RWPE1 (cell line): ENCODE data around the gene TECR.
"Not testable (repeated sequence)": the region's sequence is repeated elsewhere in the genome, so short reads cannot be mapped to it uniquely, and the experiment has no call there.

Experiments used
- CTCF ChIA-PET: fragments of 350-600 bp; sonication (Branson Sonifier 250); formaldehyde crosslinking; extraction: SDS; loops from one replicate; lab custom pipeline; 2021; lab: Yijun Ruan, JAX
- POLR2A ChIA-PET: fragments of 400-600 bp; formaldehyde crosslinking; extraction: SDS; loops from one replicate; lab custom pipeline; 2020; ENCODE audit warnings: antibody characterized with exemption; ENCODE audit not compliant: low non-redundant PET; lab: Yijun Ruan, JAX
- DNase-seq: peaks from one replicate; pipeline ENCODE4 v3.0.0; 2012; ENCODE audit warnings: low spot score
- H3K27ac ChIP-seq: fragments of 450-650 bp; 2 replicates; pipeline ENCODE4 v1.5.1; 2017
- TF ChIP-seq, protein P1 (sequence below): fragments of 450-650 bp; conservative IDR thresholded peaks from 2 replicates; pipeline ENCODE4 v1.5.1; 2017; ENCODE audit warnings: low read depth, mild to moderate bottlenecking

Gene TECR

GRCh38 chr19:14550201-14550754 is 20.9 kb downstream of the TECR start:
- POLR2A ChIA-PET = interaction anchor here (0.5 to 1.8 kb wide), 6 partner anchors 28 to 438 kb away, joined by 3 to 9 read pairs (median 5); partner anchors contain the start of gene DNAJB1
- H3K27ac ChIP-seq = peak overlapping the region; percentile 100
- CTCF ChIA-PET = interaction anchor here (0.6 to 1.5 kb wide), 5 partner anchors 10 to 346 kb away, joined by 3 to 4 read pairs (median 3); no protein-coding TSS in a partner anchor
- TF ChIP-seq, protein P1, sequence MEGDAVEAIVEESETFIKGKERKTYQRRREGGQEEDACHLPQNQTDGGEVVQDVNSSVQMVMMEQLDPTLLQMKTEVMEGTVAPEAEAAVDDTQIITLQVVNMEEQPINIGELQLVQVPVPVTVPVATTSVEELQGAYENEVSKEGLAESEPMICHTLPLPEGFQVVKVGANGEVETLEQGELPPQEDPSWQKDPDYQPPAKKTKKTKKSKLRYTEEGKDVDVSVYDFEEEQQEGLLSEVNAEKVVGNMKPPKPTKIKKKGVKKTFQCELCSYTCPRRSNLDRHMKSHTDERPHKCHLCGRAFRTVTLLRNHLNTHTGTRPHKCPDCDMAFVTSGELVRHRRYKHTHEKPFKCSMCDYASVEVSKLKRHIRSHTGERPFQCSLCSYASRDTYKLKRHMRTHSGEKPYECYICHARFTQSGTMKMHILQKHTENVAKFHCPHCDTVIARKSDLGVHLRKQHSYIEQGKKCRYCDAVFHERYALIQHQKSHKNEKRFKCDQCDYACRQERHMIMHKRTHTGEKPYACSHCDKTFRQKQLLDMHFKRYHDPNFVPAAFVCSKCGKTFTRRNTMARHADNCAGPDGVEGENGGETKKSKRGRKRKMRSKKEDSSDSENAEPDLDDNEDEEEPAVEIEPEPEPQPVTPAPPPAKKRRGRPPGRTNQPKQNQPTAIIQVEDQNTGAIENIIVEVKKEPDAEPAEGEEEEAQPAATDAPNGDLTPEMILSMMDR = no peak
- DNase-seq = peak; percentile 64

GRCh38 chr19:14551134-14552005 is 22.0 kb downstream of the TECR start:
- CTCF ChIA-PET = interaction anchor here (0.7 to 1.5 kb wide), 5 partner anchors 8 to 53 kb away, joined by 3 to 4 read pairs (median 3); no protein-coding TSS in a partner anchor
- H3K27ac ChIP-seq = peak overlapping the region; percentile 100
- POLR2A ChIA-PET = interaction anchor here (0.6 to 1.8 kb wide), 3 partner anchors 33 to 439 kb away, joined by 3 to 9 read pairs (median 6); partner anchors contain the start of gene DNAJB1
- peak; percentile 77 for DNase-seq

DNA sequence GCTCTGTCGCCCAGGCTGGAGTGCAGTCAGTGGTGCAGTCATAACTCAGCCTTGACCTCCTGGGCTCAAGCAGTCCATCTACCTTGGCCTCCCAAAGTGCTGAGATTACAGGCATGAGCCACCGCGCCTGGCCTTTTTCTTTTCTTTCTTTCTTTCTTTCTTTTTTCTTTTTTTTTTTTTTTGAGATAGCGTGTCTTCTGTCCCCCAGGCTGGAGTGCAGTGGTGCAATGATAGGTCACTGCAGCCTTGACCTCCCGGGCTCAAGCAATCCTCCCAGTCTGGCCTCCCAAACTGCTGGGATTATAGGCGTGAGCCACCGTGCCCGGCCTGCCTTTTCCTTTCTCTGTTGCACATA is 22.6 kb downstream of the TECR start:
- peak overlapping the region; percentile 100 for H3K27ac ChIP-seq
- not testable (repeated sequence) for DNase-seq
- CTCF ChIA-PET = interaction anchor here (1.0 kb wide), 1 partner anchor 9 kb away, joined by 3 read pairs; no protein-coding TSS in a partner anchor
- POLR2A ChIA-PET = interaction anchor here (1.8 kb wide), 1 partner anchor 34 kb away, joined by 6 read pairs; no protein-coding TSS in a partner anchor

GRCh38 chr19:14553042-14553938 is 23.9 kb downstream of the TECR start:
- no peak for DNase-seq
- CTCF ChIA-PET = interaction anchor here (1.5 kb wide), 1 partner anchor 81 kb away, joined by 4 read pairs; no protein-coding TSS in a partner anchor

DNA sequence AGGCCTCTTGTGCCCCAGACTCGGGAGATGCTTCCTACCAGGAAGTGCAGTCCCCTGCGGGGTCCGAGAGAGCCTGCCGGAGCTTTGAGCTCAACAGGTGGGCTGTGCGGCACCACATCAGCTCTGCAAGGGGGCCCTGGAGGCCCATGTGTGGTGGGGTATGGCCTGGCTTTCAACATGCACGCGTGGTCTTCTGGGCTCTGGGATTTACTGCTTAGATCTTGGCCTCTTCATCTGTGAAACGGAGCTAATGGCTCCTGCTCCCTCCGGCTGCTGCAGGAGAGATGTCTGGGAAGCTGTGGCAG is 24.5 kb downstream of the TECR start:
- TF ChIP-seq, protein P1 = no peak
- CTCF ChIA-PET = interaction anchor here (0.6 to 1.5 kb wide), 5 partner anchors 31 to 82 kb away, joined by 3 to 7 read pairs (median 4); no protein-coding TSS in a partner anchor
- H3K27ac ChIP-seq = peak overlapping the region; percentile 100
- no peak for DNase-seq
- POLR2A ChIA-PET = interaction anchor here (0.6 to 1.2 kb wide), 4 partner anchors 36 to 604 kb away, joined by 3 to 9 read pairs (median 6); partner anchors contain the start of gene DNAJB1

More at GRCh38 chr19:14553042-14553938, 23.9 kb downstream of the TECR start:
- H3K27ac ChIP-seq = peak overlapping the region; percentile 100
- POLR2A ChIA-PET = interaction anchor here (0.6 to 1.2 kb wide), 3 partner anchors 35 to 149 kb away, joined by 3 to 9 read pairs (median 8); partner anchors contain the start of gene DNAJB1
- TF ChIP-seq, protein P1 = no peak

DNA sequence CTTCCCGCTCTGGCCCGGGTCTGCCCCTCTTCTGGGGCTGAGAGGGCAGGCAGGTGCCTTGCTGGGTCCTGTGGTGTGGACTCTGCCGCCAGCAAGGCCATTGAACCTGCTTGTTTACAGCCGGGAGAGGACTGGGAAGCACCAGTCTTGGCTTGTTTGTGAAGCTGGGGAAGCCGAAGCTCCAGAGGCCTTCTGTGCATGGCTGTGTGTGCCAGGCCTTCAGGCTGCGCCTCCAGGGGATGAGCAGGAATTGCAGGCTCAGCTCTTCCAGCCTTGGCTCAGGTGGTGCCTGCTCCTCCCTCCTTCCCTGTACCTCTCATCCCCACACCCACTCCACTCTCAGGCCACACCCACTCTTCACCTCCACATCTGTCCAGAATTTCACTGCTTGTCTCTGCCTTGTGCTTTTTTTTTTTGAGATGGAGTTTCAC is 25.0 kb downstream of the TECR start:
- ChIA-PET CTCF (interaction anchor here (0.6 to 1.5 kb wide), 6 partner anchors 32 to 82 kb away, joined by 3 to 7 read pairs (median 4); no protein-coding TSS in a partner anchor), POLR2A (interaction anchor here (0.6 to 1.2 kb wide), 5 partner anchors 36 to 604 kb away, joined by 3 to 9 read pairs (median 4); partner anchors contain the start of gene DNAJB1)
- no peak for DNase-seq

More for the DNA sequence above, 25.0 kb downstream of the TECR start:
- TF ChIP-seq, protein P1 = peak; percentile 32; the same call in 1 of the 2 replicates
- peak overlapping the region; percentile 100 for H3K27ac ChIP-seq
